ENCODE data around the gene CRYGS. TPM values are rescaled to one million over a fixed set of nuclear protein-coding genes. Genes with fewer than 3 reads are reported as not detected.
A peak's percentile ranks its signal among the peaks of the same experiment; 100 is the strongest.

CRYGS gene
- total RNA-seq, 4 donors from 2014 or later: 1.1 to 4.2 (median 2.9) TPM

DNA sequence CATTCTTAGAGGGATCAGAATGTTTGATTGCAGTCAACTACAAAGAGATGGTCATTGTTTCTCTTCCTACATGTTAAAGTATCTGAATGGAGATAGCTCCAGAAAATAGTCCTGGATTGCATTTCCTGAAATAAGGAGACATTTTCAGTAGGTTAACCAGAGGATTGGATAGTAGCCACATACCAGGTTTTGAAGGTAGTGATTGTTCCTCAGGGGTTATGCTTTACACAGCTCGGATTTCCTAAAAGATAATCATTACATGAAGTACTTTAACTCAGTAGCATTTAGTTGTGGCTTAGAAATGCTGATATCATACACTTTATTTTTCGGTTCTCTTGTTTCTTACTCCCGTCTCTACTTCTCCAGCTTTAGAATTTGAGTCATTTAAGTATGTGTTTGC, 36.6 kb upstream of the CRYGS start:
- no peak for TF ChIP-seq CTCF (IDR thresholded peaks at IDR 0.05)
- TF ChIP-seq POLR2A (IDR thresholded peaks at IDR 0.05): no peak
- WGBS, 2 donors: 91 to 93% methylated on average over 3 of the region's 3 CpGs
- Histone ChIP-seq H3K27me3 (no peaks in the 10 kb centered on the region), H3K9me3 (no peaks in the 10 kb centered on the region), H3K27ac (no peak overlapping the region), H3K4me1 (no peaks in the 10 kb centered on the region), H3K36me3 (peaks cover 66 to 92% of the 10 kb centered on the region in 2 donors), H3K4me3 (replicated peaks in 1 of 3) (no peak overlapping the region)
- DNase-seq: no peak
- intact Hi-C loops (cut with DNase I): no loop called here

DNA sequence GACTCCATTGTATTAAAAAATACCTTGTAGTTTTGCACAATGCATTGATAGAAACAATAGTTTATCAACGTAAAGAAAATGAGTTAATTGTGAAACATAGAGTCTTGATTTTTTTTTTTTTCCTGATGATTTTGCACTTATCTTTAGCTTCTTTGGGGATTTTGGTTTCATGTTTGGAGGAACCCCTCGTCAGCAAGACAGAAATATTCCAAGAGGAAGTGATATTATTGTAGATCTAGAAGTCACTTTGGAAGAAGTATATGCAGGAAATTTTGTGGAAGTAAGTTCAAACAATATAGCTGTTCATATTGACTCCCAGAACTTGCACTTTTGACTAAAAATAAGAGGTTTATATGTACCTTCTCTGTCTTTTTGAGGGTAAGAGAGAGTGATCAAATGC, 33.3 kb upstream of the CRYGS start:
- no peak for DNase-seq
- TF ChIP-seq POLR2A (IDR thresholded peaks at IDR 0.05) (no peak), CTCF (IDR thresholded peaks at IDR 0.05) (no peak)
- H3K9me3 ChIP-seq: no peaks in the 10 kb centered on the region
- WGBS, 2 donors: 84 to 88% methylated on average over 2 of the region's 2 CpGs
- H3K4me1 ChIP-seq: peaks cover 0 to 8% of the 10 kb centered on the region in 2 donors
- no peak overlapping the region for H3K4me3 ChIP-seq (replicated peaks in 1 of 3)
- no peaks in the 10 kb centered on the region for H3K27me3 ChIP-seq
- intact Hi-C loops (cut with DNase I): no loop called here
- H3K36me3 ChIP-seq: peaks cover 37 to 74% of the 10 kb centered on the region in 2 donors
- no peak overlapping the region for H3K27ac ChIP-seq

DNA sequence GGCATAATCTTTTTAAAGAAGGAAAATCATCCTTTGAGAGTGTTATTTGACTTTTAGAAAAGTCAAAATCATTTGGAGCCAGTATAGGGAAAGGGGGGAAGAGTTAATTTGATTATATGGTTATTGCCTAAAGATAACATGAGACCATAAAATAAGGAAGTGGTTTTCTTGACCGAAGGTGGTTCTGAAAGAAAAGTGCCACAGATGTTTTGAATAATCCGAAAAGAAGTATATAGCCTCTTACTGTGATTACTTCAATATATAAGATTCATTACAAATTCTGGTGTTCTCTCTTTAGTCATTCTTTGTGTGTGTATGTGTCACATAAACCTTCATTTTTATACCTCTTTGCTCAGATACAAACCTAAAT, 27.4 kb upstream of the CRYGS start:
- no peaks in the 10 kb centered on the region for H3K9me3 ChIP-seq
- TF ChIP-seq CTCF (IDR thresholded peaks at IDR 0.05) (no peak), POLR2A (IDR thresholded peaks at IDR 0.05) (no peak)
- 79 to 86% methylated on average over 2 of the region's 2 CpGs for WGBS, 2 donors
- peaks cover 12 to 26% of the 10 kb centered on the region in 2 donors for H3K36me3 ChIP-seq
- peak overlapping the region in 1 of 3 donors; percentile 82 for H3K27ac ChIP-seq
- no peak for DNase-seq
- peaks cover 25 to 30% of the 10 kb centered on the region in 2 donors for H3K4me1 ChIP-seq
- intact Hi-C loops (cut with DNase I): no loop called here
- peak overlapping the region in 1 of 3 donors; percentile 73 for H3K4me3 ChIP-seq (replicated peaks in 1 of 3)
- no peaks in the 10 kb centered on the region for H3K27me3 ChIP-seq

DNA sequence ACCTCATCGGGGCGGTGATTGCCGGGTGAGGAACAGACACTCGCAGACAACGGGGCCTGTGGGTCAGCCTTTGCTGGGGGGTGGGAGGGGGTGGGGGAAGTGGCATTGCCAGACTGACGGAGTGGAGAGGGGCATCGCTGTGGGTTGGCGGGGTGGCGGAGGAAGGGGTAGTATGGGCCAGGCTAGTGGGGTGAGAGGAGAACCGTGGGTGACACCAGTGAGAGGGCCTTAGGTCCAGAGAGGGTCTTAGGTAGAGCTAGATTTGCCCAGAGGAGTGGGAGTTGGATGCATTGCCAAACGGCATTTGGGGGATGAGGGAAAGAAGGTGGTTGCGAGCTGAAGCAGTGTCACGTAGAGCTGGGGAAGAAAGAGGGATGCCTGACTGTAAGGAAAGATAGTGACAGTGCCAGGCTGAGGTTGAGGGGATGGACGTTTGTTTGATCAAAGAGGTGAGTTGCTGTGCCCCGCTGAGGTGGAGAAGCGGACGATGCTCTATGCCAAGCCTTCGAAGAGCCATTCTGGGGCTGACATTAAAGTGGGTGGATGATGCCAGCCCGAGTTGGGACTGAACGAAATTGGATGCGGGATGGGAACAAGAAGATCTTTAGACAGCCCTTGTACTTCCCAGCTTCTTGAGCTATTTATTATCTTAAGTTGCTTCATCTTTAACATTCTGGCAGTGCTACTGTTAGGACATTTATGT, 26.9 kb upstream of the CRYGS start:
- H3K27me3 ChIP-seq: no peaks in the 10 kb centered on the region
- peak in 1 of 2 donors; percentile 5 for DNase-seq
- H3K27ac ChIP-seq: peak overlapping the region; percentile 75 to 94 (median 82)
- TF ChIP-seq CTCF (IDR thresholded peaks at IDR 0.05) (no peak), POLR2A (IDR thresholded peaks at IDR 0.05) (no peak)
- intact Hi-C loops (cut with DNase I): no loop called here
- H3K36me3 ChIP-seq: peaks cover 7 to 21% of the 10 kb centered on the region in 2 donors
- WGBS, 2 donors: 8 to 11% methylated on average over 21 of the region's 21 CpGs
- peaks cover 25 to 33% of the 10 kb centered on the region in 2 donors for H3K4me1 ChIP-seq
- H3K4me3 ChIP-seq (replicated peaks in 1 of 3): peak overlapping the region; percentile 73 to 99 (median 98)
- H3K9me3 ChIP-seq: no peaks in the 10 kb centered on the region

DNA sequence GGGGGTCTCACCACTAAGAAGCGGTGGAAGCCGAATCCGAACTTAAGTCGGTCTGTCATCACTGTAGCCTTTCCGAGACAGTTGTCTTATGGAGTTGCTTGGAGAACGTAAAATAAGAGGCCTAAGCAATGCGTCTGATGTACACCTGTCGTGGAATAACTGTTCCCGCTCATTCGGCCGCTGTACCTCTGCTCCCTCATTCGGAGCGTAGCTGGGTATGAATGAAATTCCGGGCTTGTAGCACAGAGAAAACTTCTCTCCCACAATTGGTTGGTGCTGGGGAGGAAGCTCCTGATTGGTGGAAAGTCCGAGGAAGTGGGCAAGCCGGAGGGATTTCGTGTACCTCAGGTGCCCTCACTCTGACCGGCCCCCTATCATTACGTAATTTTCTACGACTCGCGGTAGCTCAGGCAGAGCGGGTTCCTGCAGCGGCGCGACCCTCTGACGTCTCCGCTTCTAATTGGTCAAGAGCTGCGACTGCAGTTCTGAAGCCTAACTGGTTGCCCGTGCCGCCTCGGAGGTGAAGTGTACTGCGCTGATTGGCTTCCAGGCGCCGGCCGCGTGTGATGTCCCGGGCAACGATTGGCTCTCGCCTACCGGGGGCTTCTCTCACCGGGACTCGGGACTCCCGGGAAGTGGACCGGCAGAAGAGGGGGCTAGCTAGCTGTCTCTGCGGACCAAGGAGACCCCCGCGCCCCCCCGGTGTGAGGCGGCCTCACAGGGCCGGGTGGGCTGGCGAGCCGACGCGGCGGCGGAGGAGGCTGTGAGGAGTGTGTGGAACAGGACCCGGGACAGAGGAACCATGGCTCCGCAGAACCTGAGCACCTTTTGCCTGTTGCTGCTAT, 26.1 kb upstream of the CRYGS start, which contains the start of gene DNAJB11:
Gene DNAJB11, plus strand, starts transcription at position 625 of the 845 bp plus-strand sequence. Its CDS starts 178 bp downstream, at position 803.
- H3K9me3 ChIP-seq: no peaks in the 10 kb centered on the region
- TF ChIP-seq CTCF (IDR thresholded peaks at IDR 0.05) (no peak), POLR2A (IDR thresholded peaks at IDR 0.05) (peak in 1 of 2 donors; percentile 83)
- peak within 1 kb of the TSS; percentile 75 to 94 (median 82) for H3K27ac ChIP-seq
- H3K4me3 ChIP-seq (replicated peaks in 1 of 3): peak within 1 kb of the TSS; percentile 73 to 99 (median 98)
- H3K27me3 ChIP-seq: no peaks in the 10 kb centered on the region
- H3K36me3 ChIP-seq: peaks cover 0 to 15% of the 10 kb centered on the region in 2 donors
- intact Hi-C loops (cut with DNase I): no loop called here
- 0% methylated on average over 43 to 44 of the region's 59 CpGs for WGBS, 2 donors
- H3K4me1 ChIP-seq: peaks cover 25 to 40% of the 10 kb centered on the region in 2 donors
- peak; percentile 99 to 100 for DNase-seq

Measured in thyroid gland (tissue), 4 donors.